ENCODE results near the gene SDHAF3. TPM values are rescaled to one million over a fixed set of nuclear protein-coding genes. Genes with fewer than 3 reads are reported as not detected.

The SDHAF3 gene
- total RNA-seq, 2 experiments from 2014 or later, result 3.2 to 5.0 TPM

GRCh38 chr7:97094284-97094930, 23.1 kb upstream of the SDHAF3 start:
- Histone ChIP-seq H3K27me3 (ENCODE audit: control insufficient read depth in 1 of 2, insufficient read depth in 2 of 2, low read length in 2 of 2) (peaks cover 2 to 10% of the 10 kb centered on the region in 2 experiments), H3K36me3 (ENCODE audit: insufficient read depth, low read length) (no peaks in the 10 kb centered on the region), H3K27ac (ENCODE audit: low read depth in 1 of 2, low read length in 2 of 2) (no peak overlapping the region), H3K4me1 (ENCODE audit: insufficient read depth, low read length) (no peaks in the 10 kb centered on the region), H3K9me3 (ENCODE audit: control insufficient read depth in 1 of 2, insufficient read depth in 1 of 2, low read length in 2 of 2) (no peaks in the 10 kb centered on the region), H3K4me3 (ENCODE audit: low read length) (no peak overlapping the region)
- ATAC-seq (ENCODE audit: poor library complexity) (no peak), DNase-seq (no peak)
- TF ChIP-seq CTCF (IDR thresholded peaks at IDR 0.05), result no peak
- H3K27ac Mint-ChIP-seq, result no peak overlapping the region
- no peak overlapping the region for H3K4me3 Mint-ChIP-seq
- H3K27me3 Mint-ChIP-seq, result peaks cover 46% of the 10 kb centered on the region
- CTCF ChIA-PET, result no interaction called here
- H3K9me3 Mint-ChIP-seq, result no peaks in the 10 kb centered on the region
- H3K36me3 Mint-ChIP-seq (ENCODE audit: low read depth), result no peaks in the 10 kb centered on the region
- H3K4me1 Mint-ChIP-seq (ENCODE audit: low read depth), result no peaks in the 10 kb centered on the region
- POLR2A ChIA-PET, result no interaction called here
- intact Hi-C loops (cut with DNase I, micrococcal nuclease), result no loop called here

GRCh38 chr7:97096037-97096436, 21.5 kb upstream of the SDHAF3 start:
- Mint-ChIP-seq H3K27ac (no peak overlapping the region), H3K9me3 (no peaks in the 10 kb centered on the region), H3K27me3 (peaks cover 51% of the 10 kb centered on the region), H3K4me3 (no peak overlapping the region), H3K4me1 (ENCODE audit: low read depth) (no peaks in the 10 kb centered on the region), H3K36me3 (ENCODE audit: low read depth) (no peaks in the 10 kb centered on the region)
- Histone ChIP-seq H3K4me1 (ENCODE audit: insufficient read depth, low read length) (no peaks in the 10 kb centered on the region), H3K27ac (ENCODE audit: low read depth in 1 of 2, low read length in 2 of 2) (no peak overlapping the region), H3K4me3 (ENCODE audit: low read length) (no peak overlapping the region), H3K36me3 (ENCODE audit: insufficient read depth, low read length) (no peaks in the 10 kb centered on the region), H3K9me3 (ENCODE audit: control insufficient read depth in 1 of 2, insufficient read depth in 1 of 2, low read length in 2 of 2) (no peaks in the 10 kb centered on the region), H3K27me3 (ENCODE audit: control insufficient read depth in 1 of 2, insufficient read depth in 2 of 2, low read length in 2 of 2) (peaks cover 2 to 5% of the 10 kb centered on the region in 2 experiments)
- POLR2A ChIA-PET, result no interaction called here
- CTCF ChIA-PET, result no interaction called here
- no peak for TF ChIP-seq CTCF (IDR thresholded peaks at IDR 0.05)
- ATAC-seq (ENCODE audit: poor library complexity) (no peak), DNase-seq (no peak)
- intact Hi-C loops (cut with DNase I, micrococcal nuclease), result no loop called here

- no peak for TF ChIP-seq CTCF (IDR thresholded peaks at IDR 0.05)
- no peaks in the 10 kb centered on the region for H3K9me3 Mint-ChIP-seq
- Histone ChIP-seq H3K27ac (ENCODE audit: low read depth in 1 of 2, low read length in 2 of 2) (no peak overlapping the region), H3K27me3 (ENCODE audit: control insufficient read depth in 1 of 2, insufficient read depth in 2 of 2, low read length in 2 of 2) (peaks cover 2 to 5% of the 10 kb centered on the region in 2 experiments), H3K4me3 (ENCODE audit: low read length) (no peak overlapping the region), H3K9me3 (ENCODE audit: control insufficient read depth in 1 of 2, insufficient read depth in 1 of 2, low read length in 2 of 2) (no peaks in the 10 kb centered on the region), H3K36me3 (ENCODE audit: insufficient read depth, low read length) (no peaks in the 10 kb centered on the region), H3K4me1 (ENCODE audit: insufficient read depth, low read length) (no peaks in the 10 kb centered on the region)
- no peak overlapping the region for H3K27ac Mint-ChIP-seq
- H3K36me3 Mint-ChIP-seq (ENCODE audit: low read depth), result no peaks in the 10 kb centered on the region
- no peaks in the 10 kb centered on the region for H3K4me1 Mint-ChIP-seq (ENCODE audit: low read depth)
- intact Hi-C loops (cut with DNase I, micrococcal nuclease), result no loop called here
- POLR2A ChIA-PET, result no interaction called here
- H3K27me3 Mint-ChIP-seq, result peaks cover 51% of the 10 kb centered on the region
- CTCF ChIA-PET, result no interaction called here
- no peak for DNase-seq
- no peak for ATAC-seq (ENCODE audit: poor library complexity)
- H3K4me3 Mint-ChIP-seq, result no peak overlapping the region
Measured at GRCh38 chr7:97096661-97097060, 20.8 kb upstream of the SDHAF3 start.

Measured in CD4-positive, alpha-beta T cell (primary cell).